GM13976 (cell line): ENCODE results near the gene NIN.

Source experiments
- DNase-seq: peaks from one replicate; pipeline ENCODE4 v3.0.0; 2012; ENCODE audit warnings: low spot score
- CTCF ChIP-seq: IDR thresholded peaks from 2 replicates; pipeline ENCODE4 v1.5.1; 2012; ENCODE audit warnings: borderline replicate concordance, mild to moderate bottlenecking; ENCODE audit not compliant: insufficient read depth; ENCODE audit errors: extremely low read depth, missing control alignments, control extremely low read depth
- in situ Hi-C: fragments of 300-500 bp; cut with MboI; formaldehyde crosslinking; loops from one replicate; pipeline ENCODE4 v1.12.0; 2022; ENCODE audit warnings: low sequenced_read_pairs, mixed read lengths, inconsistent platforms; ENCODE audit not compliant: unreplicated experiment

The NIN gene

DNA sequence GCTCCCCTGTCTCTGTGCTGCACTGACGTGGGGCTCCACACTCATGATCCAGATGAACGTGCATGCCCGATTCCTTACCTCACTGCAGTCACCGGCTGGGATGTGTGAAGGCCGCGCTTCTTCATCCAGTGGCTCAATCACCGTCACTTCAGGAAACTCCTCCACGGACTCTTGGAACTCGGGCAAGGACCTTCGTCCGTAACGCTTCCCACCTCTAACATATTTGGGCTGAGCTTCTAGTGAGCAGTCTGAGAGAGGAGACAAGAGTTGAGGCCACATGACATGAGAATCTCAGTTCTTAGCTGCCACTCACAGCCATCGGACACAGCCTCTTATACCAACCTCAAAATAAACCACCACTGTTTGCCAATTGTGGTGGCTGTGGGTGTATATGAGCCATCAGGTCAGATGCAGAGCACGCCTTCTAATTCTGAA is 38.3 kb downstream of the NIN start:
- no peak for DNase-seq
- no peak for TF ChIP-seq CTCF

GRCh38 chr14:50792051-50792477 is 38.9 kb downstream of the NIN start:
- DNase-seq, result peak; percentile 41
- TF ChIP-seq CTCF, result no peak
- in situ Hi-C loops, result no loop called here

More for the DNA sequence above, 38.3 kb downstream of the NIN start:
- in situ Hi-C loops, result no loop called here

GRCh38 chr14:50791201-50791600 is 39.8 kb downstream of the NIN start:
- DNase-seq, result peak; percentile 59
- in situ Hi-C loops, result no loop called here
- TF ChIP-seq CTCF, result no peak

- TF ChIP-seq CTCF, result no peak
- in situ Hi-C loops, result no loop called here
- DNase-seq, result no peak
Observed at GRCh38 chr14:50790589-50790988, 40.4 kb downstream of the NIN start.

DNA sequence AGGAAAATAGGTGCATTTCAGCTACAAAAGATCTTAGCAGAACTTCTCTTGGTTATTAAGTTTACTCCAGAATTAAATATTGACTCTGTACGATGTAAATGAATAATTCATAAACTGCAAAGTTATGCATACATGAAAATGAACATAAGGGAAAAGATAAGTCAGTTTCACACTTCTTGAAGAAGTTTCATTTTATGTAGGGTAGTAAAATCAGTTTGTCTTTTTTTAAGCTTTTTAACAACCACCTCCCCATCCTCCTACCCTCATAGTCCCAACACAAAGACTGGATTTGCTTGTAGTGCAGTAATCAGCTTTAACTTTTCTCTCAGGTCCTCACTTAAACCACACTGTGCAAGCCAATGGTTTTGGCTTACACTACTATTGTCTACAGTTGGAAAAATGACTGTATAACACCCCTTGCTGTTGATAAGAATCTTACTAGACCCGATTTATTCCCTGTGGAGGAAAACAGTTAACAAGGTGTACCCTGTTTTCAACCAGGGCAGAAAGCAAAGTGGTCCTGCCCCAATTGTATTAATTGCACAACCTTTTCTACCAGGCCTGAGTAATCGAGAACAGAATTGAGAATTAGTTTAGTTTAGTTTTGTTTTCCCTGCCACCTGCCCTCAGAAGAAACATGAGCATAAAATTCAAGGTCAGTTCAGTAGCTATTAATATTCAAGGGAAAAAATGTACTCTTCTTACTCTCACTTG is 44.1 kb downstream of the NIN start:
- in situ Hi-C loops, result loop anchor here (5.0 kb wide), 1 partner anchor 75 kb away; no protein-coding TSS in a partner anchor
- peak; percentile 34 for DNase-seq

GRCh38 chr14:50785457-50786063 is 45.4 kb downstream of the NIN start:
- TF ChIP-seq CTCF, result no peak
- in situ Hi-C loops, result loop anchor here (5.0 kb wide), 1 partner anchor 77 kb away; no protein-coding TSS in a partner anchor
- DNase-seq, result no peak

More for the DNA sequence above, 44.1 kb downstream of the NIN start:
- no peak for TF ChIP-seq CTCF
